SK-N-SH treated with all-trans-retinoic acid at 6 μM for 48 hours (cell line): ENCODE measurements around the gene ST6GALNAC1.

Experiments
- ATAC-seq: fragments of 200-7000 bp; cut with Tn5 transposase; 3 replicates; pipeline ENCODE4 v1.9.1; 2020; ENCODE audit warnings: mild to moderate bottlenecking, moderate library complexity
- ARNTL ChIP-seq: fragments of 450-650 bp; formaldehyde crosslinking; IDR thresholded peaks from 2 replicates; pipeline ENCODE4 v1.5.0; 2020; ENCODE audit warnings: low read depth, mild to moderate bottlenecking, moderate library complexity, borderline replicate concordance
- BACH2 ChIP-seq: fragments of 250-450 bp; sonication (Bioruptor Pico); IDR thresholded peaks from 2 replicates; pipeline ENCODE4 v1.9.0; 2021; ENCODE audit warnings: mild to moderate bottlenecking, borderline replicate concordance
- CREB5 ChIP-seq: fragments of 250-450 bp; sonication (Bioruptor Pico); IDR thresholded peaks from 2 replicates; pipeline ENCODE4 v1.5.1; 2020; ENCODE audit warnings: low read depth, mild to moderate bottlenecking, moderate library complexity
- CSDC2 ChIP-seq: fragments of 250-450 bp; sonication (Bioruptor Pico); IDR thresholded peaks from 2 replicates; pipeline ENCODE4 v1.5.0; 2020; ENCODE audit warnings: mild to moderate bottlenecking, moderate library complexity
- CSRNP3 ChIP-seq: fragments of 250-450 bp; sonication (Bioruptor Pico); IDR thresholded peaks from 2 replicates; pipeline ENCODE4 v1.5.1; 2021; ENCODE audit warnings: mild to moderate bottlenecking, moderate library complexity
- ESRRG ChIP-seq: fragments of 250-450 bp; sonication (Bioruptor Pico); IDR thresholded peaks from 2 replicates; pipeline ENCODE4 v1.6.1; 2021; ENCODE audit warnings: mild to moderate bottlenecking
- GLIS3 ChIP-seq: fragments of 250-450 bp; sonication (Bioruptor Pico); IDR thresholded peaks from 2 replicates; pipeline ENCODE4 v1.5.0; 2020; ENCODE audit warnings: mild to moderate bottlenecking, moderate library complexity
- ISL1 ChIP-seq: fragments of 250-450 bp; sonication (Bioruptor Pico); IDR thresholded peaks from 2 replicates; pipeline ENCODE4 v2.1.2; 2022; ENCODE audit warnings: mild to moderate bottlenecking, moderate library complexity
- OSR1 ChIP-seq: fragments of 250-450 bp; sonication (Bioruptor Pico); IDR thresholded peaks from 2 replicates; pipeline ENCODE4 v1.8.0; 2022; ENCODE audit warnings: moderate library complexity, mild to moderate bottlenecking, inconsistent platforms
- PATZ1 ChIP-seq: fragments of 250-450 bp; sonication (Bioruptor Pico); IDR thresholded peaks from 2 replicates; pipeline ENCODE4 v1.8.0; 2020; ENCODE audit warnings: mild to moderate bottlenecking, moderate library complexity, borderline replicate concordance
- POU6F1 ChIP-seq: fragments of 250-450 bp; sonication (Bioruptor Pico); IDR thresholded peaks from 2 replicates; pipeline ENCODE4 v1.8.0; 2021; ENCODE audit warnings: low read depth, mild to moderate bottlenecking, moderate library complexity, borderline replicate concordance
- PPARA ChIP-seq: fragments of 250-450 bp; sonication (Bioruptor Pico); IDR thresholded peaks from 2 replicates; pipeline ENCODE4 v1.5.0; 2020; ENCODE audit warnings: mild to moderate bottlenecking, borderline replicate concordance
- SNAI2 ChIP-seq: fragments of 250-450 bp; sonication (Bioruptor Pico); IDR thresholded peaks from 2 replicates; pipeline ENCODE4 v1.5.0; 2020; ENCODE audit warnings: mild to moderate bottlenecking, moderate library complexity
- TCF4 ChIP-seq: fragments of 250-450 bp; sonication (Bioruptor Pico); IDR thresholded peaks from 2 replicates; pipeline ENCODE4 v1.8.0; 2021; ENCODE audit warnings: mild to moderate bottlenecking, moderate library complexity, borderline replicate concordance
- TOX ChIP-seq: fragments of 250-450 bp; sonication (Bioruptor Pico); IDR thresholded peaks from 2 replicates; pipeline ENCODE4 v1.8.0; 2021; ENCODE audit warnings: mild to moderate bottlenecking, moderate library complexity, borderline replicate concordance
- ZC3H10 ChIP-seq: fragments of 250-450 bp; sonication (Bioruptor Pico); IDR thresholded peaks from 2 replicates; pipeline ENCODE4 v1.5.1; 2021; ENCODE audit warnings: mild to moderate bottlenecking, moderate library complexity
- ZFP3 ChIP-seq: fragments of 250-450 bp; sonication (Bioruptor Pico); IDR thresholded peaks from 2 replicates; pipeline ENCODE4 v1.5.0; 2020; ENCODE audit warnings: mild to moderate bottlenecking, moderate library complexity
- ZFP30 ChIP-seq: fragments of 450-650 bp; formaldehyde crosslinking; IDR thresholded peaks from 2 replicates; pipeline ENCODE4 v1.5.0; 2022; ENCODE audit warnings: mild to moderate bottlenecking, moderate library complexity
- ZNF565 ChIP-seq: fragments of 450-650 bp; formaldehyde crosslinking; conservative IDR thresholded peaks from 2 replicates; pipeline ENCODE4 v1.5.0; 2020; ENCODE audit warnings: low read depth, mild to moderate bottlenecking, moderate library complexity
- ZNF8 ChIP-seq: fragments of 450-650 bp; formaldehyde crosslinking; IDR thresholded peaks from 2 replicates; pipeline ENCODE4 v1.5.0; 2020; ENCODE audit warnings: mild to moderate bottlenecking, moderate library complexity

ST6GALNAC1 gene

GRCh38 chr17:76685846-76686245, 42.3 kb upstream of the ST6GALNAC1 start:
- no peak for ATAC-seq
- TF ChIP-seq BACH2, result no peak
- TF ChIP-seq CSDC2 (CRISPR knock-in tag), result no peak

- TF ChIP-seq ZC3H10 (no peak), PATZ1 (no peak), TOX (CRISPR knock-in tag) (no peak), ARNTL (CRISPR knock-in tag) (no peak), CSDC2 (CRISPR knock-in tag) (no peak), CREB5 (CRISPR knock-in tag) (no peak), TCF4 (no peak), OSR1 (CRISPR knock-in tag) (no peak), ISL1 (CRISPR knock-in tag) (no peak), SNAI2 (CRISPR knock-in tag) (no peak), ZNF565 (CRISPR knock-in tag) (no peak)
- TF ChIP-seq, all 23 proteins: peak for 0
- ATAC-seq, result no peak
Observed at GRCh38 chr17:76685366-76685765, 41.8 kb upstream of the ST6GALNAC1 start.

- ATAC-seq, result no peak
- TF ChIP-seq TOX (CRISPR knock-in tag) (no peak), CSRNP3 (CRISPR knock-in tag) (no peak), ARNTL (CRISPR knock-in tag) (no peak), CSDC2 (CRISPR knock-in tag) (no peak), ZFP30 (no peak), OSR1 (CRISPR knock-in tag) (no peak), POU6F1 (CRISPR knock-in tag) (no peak), GLIS3 (CRISPR knock-in tag) (no peak), ZC3H10 (no peak), ESRRG (no peak)
Observed at GRCh38 chr17:76684756-76685155, 41.2 kb upstream of the ST6GALNAC1 start.

- ATAC-seq, result no peak
- TF ChIP-seq PPARA (no peak), ZNF565 (CRISPR knock-in tag) (no peak), POU6F1 (CRISPR knock-in tag) (no peak), BACH2 (no peak), TOX (CRISPR knock-in tag) (no peak), TCF4 (no peak), ZFP3 (CRISPR knock-in tag) (no peak), OSR1 (CRISPR knock-in tag) (no peak), CSDC2 (CRISPR knock-in tag) (no peak), PATZ1 (no peak), ARNTL (CRISPR knock-in tag) (no peak), ZNF8 (CRISPR knock-in tag) (no peak), CREB5 (CRISPR knock-in tag) (no peak), ESRRG (no peak), CSRNP3 (CRISPR knock-in tag) (no peak), ZFP30 (no peak), ZC3H10 (no peak), SNAI2 (CRISPR knock-in tag) (no peak)
Observed at GRCh38 chr17:76683921-76684745, 40.6 kb upstream of the ST6GALNAC1 start.
